Testis (tissue), 2 donors: Measurements from ENCODE around the gene HLA-DOB.

Source experiments
- CTCF ChIP-seq, 3 experiments: fragments of 450-650 bp in 2 of 3; fragments of 200-600 bp in 1 of 3; sonication (generic) in 1 of 3; IDR thresholded peaks; one replicate each; pipeline ENCODE4 v1.5.1; 2016 to 2019; ENCODE audit warnings: antibody characterized with exemption in 3 of 3, mild to moderate bottlenecking in 2 of 3, moderate library complexity in 1 of 3
- POLR2A ChIP-seq: fragments of 450-650 bp; IDR thresholded peaks from one replicate; pipeline ENCODE4 v1.6.1; 2017; ENCODE audit warnings: antibody characterized with exemption, mild to moderate bottlenecking, moderate library complexity

- TF ChIP-seq CTCF (IDR thresholded peaks at IDR 0.05): no peak
- no peak for TF ChIP-seq POLR2A
Measured at GRCh38 chr6:32830936-32831335, 14.1 kb upstream of the HLA-DOB start.
